Activated naive CD4-positive, alpha-beta T cell treated with anti-CD3 and anti-CD28 coated beads, Interleukin-2, amount 10 ng/mL, durations not matched to agents 7 days and 5 days (primary cell): ENCODE results near the gene TRIM38.

Experiments used
- CTCF ChIA-PET: fragments of 350-600 bp; sonication (Branson Sonifier 250); formaldehyde crosslinking; loops from one replicate; lab custom pipeline; 2021; ENCODE audit warnings: antibody characterized with exemption; lab: Charles Lee
- DNase-seq: peaks from one replicate; pipeline ENCODE4 v3.0.0-alpha.2; 2020
- H3K27ac Mint-ChIP-seq: one replicate; pipeline ENCODE4 v1.8.0; 2021; ENCODE audit warnings: mild to moderate bottlenecking, moderate library complexity, mixed read lengths
- H3K27me3 Mint-ChIP-seq: one replicate; pipeline ENCODE4 v1.8.0; 2021; ENCODE audit warnings: mild to moderate bottlenecking, mixed read lengths
- H3K36me3 Mint-ChIP-seq: one replicate; pipeline ENCODE4 v1.8.0; 2021; ENCODE audit warnings: mixed read lengths
- H3K4me1 Mint-ChIP-seq: one replicate; pipeline ENCODE4 v1.8.0; 2021; ENCODE audit warnings: mixed read lengths
- H3K4me3 Mint-ChIP-seq: one replicate; pipeline ENCODE4 v1.8.0; 2021; ENCODE audit warnings: mild to moderate bottlenecking, moderate library complexity, mixed read lengths
- H3K9me3 Mint-ChIP-seq: one replicate; pipeline ENCODE4 v1.8.0; 2021; ENCODE audit warnings: mixed read lengths

The TRIM38 gene

DNA sequence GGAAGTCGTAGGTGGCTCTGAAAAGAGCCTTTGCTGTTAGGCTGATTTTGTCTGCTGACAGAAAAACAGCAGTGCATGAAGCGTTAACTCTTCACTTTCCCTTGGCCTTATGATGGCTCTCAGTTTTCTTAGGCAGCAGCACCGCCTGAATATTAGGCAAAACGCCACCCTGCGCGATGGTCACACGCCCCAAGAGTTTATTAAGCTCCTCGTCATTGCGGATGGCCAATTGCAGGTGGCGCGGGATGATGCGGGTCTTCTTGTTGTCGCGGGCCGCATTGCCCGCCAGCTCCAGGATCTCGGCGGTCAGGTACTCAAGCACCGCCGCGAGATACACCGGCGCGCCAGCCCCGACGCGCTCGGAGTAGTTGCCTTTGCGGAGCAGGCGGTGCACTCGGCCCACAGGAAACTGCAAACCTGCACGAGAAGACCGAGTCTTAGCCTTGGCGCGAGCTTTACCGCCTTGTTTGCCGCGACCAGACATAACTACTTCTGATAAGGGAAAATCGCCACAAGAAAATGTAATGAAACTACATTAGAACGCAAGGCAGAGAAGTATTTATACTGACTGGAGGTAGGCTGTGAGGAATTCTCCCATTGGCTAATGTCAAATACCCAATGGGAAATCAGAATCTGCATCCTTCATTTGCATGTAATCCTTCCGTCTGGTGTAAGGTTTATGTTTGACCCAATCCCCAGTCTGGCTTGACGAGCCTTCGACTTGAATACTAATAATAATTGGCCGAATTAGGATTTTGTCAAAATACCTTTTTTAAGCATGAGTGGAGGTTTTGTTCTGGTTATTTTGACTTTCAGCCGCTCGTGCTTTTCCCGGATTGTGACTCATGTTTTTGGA, 70.7 kb downstream of the TRIM38 start:
- H3K36me3 Mint-ChIP-seq: peaks cover 4% of the 10 kb centered on the region
- peaks cover 60% of the 10 kb centered on the region for H3K4me1 Mint-ChIP-seq
- peak overlapping the region; percentile 89 for H3K4me3 Mint-ChIP-seq
- DNase-seq: peak; percentile 82
- no peaks in the 10 kb centered on the region for H3K9me3 Mint-ChIP-seq
- CTCF ChIA-PET: interaction anchor here (5.0 kb wide), 1 partner anchor 11 kb away, joined by 28 read pairs; a partner anchor contains a TSS
- peak overlapping the region; percentile 99 for H3K27ac Mint-ChIP-seq
- no peaks in the 10 kb centered on the region for H3K27me3 Mint-ChIP-seq

- peaks cover 4% of the 10 kb centered on the region for H3K36me3 Mint-ChIP-seq
- DNase-seq: peak; percentile 62
- H3K27me3 Mint-ChIP-seq: no peaks in the 10 kb centered on the region
- H3K27ac Mint-ChIP-seq: peak overlapping the region; percentile 99
- H3K9me3 Mint-ChIP-seq: no peaks in the 10 kb centered on the region
- H3K4me1 Mint-ChIP-seq: peaks cover 54% of the 10 kb centered on the region
- peak overlapping the region; percentile 89 for H3K4me3 Mint-ChIP-seq
- CTCF ChIA-PET: interaction anchor here (1.2 to 5.0 kb wide), 2 partner anchors 10 kb away, joined by 3 to 28 read pairs; a partner anchor contains a TSS
These were observed 71.3 kb downstream of the TRIM38 start for GRCh38 chr6:26033941-26034354.

DNA sequence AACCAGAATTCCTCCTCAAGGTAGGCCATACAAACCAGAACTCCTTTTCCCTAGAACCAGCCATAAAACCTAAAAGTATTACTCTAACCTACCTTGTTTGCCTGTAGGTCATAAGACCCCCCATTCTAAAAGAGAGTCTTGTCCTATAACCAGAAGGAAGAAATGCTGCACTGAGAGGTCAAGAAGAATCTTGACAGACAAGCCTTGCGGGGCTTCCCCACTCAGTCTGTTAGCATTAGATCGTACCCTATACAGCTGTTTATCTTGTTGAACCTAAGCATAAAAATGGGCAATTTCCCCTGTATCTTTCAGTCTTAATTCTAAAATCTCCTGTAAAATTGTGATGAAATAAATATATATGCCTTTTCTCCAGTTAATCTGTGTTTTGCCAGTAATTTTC, 72.3 kb downstream of the TRIM38 start:
- Mint-ChIP-seq H3K27ac (peak overlapping the region; percentile 99), H3K4me3 (peak overlapping the region; percentile 89), H3K27me3 (no peaks in the 10 kb centered on the region), H3K9me3 (no peaks in the 10 kb centered on the region), H3K4me1 (peaks cover 48% of the 10 kb centered on the region), H3K36me3 (peaks cover 4% of the 10 kb centered on the region)
- no peak for DNase-seq
- CTCF ChIA-PET: interaction anchor here (1.2 kb wide), 1 partner anchor 9 kb away, joined by 3 read pairs; a partner anchor contains a TSS
